Loucy (cell line): Measurements from ENCODE around the gene LRG1.

Source experiments
- EZH2phosphoT487 ChIP-seq: fragments of 200-600 bp; IDR thresholded peaks from 2 replicates; pipeline ENCODE4 v1.6.1; 2018; ENCODE audit warnings: antibody characterized with exemption, mild to moderate bottlenecking, moderate library complexity, borderline replicate concordance
- TF ChIP-seq, protein P1 (sequence below): fragments of 200-600 bp; sonication (generic); conservative IDR thresholded peaks from 2 replicates; pipeline ENCODE4 v1.5.1; 2014; ENCODE audit warnings: mild to moderate bottlenecking, antibody characterized with exemption, low read length

DNA sequence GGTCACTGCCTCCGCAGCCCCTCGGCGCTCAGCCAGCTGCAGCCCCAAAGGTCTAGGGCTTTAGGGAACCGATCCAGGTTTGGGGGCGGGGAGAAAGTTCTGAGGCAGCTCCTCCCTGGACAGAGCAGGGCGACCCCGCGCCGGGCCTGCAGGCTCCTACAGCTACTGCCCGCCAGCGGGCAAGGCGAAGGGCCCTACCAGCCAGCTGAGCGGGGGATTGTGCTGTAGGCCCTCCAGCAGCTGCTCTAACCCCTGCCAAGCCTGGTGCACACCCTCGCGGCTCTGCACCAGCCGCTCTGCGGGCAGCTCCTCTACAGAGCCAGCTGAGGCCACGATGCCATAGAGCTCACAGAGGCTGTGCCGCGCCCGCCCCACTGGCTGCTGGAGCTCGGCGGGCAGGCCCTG, 35.5 kb downstream of the LRG1 start:
- TF ChIP-seq, protein P1, sequence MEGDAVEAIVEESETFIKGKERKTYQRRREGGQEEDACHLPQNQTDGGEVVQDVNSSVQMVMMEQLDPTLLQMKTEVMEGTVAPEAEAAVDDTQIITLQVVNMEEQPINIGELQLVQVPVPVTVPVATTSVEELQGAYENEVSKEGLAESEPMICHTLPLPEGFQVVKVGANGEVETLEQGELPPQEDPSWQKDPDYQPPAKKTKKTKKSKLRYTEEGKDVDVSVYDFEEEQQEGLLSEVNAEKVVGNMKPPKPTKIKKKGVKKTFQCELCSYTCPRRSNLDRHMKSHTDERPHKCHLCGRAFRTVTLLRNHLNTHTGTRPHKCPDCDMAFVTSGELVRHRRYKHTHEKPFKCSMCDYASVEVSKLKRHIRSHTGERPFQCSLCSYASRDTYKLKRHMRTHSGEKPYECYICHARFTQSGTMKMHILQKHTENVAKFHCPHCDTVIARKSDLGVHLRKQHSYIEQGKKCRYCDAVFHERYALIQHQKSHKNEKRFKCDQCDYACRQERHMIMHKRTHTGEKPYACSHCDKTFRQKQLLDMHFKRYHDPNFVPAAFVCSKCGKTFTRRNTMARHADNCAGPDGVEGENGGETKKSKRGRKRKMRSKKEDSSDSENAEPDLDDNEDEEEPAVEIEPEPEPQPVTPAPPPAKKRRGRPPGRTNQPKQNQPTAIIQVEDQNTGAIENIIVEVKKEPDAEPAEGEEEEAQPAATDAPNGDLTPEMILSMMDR, result no peak
- no peak for TF ChIP-seq EZH2phosphoT487
